ENCODE measurements around the gene NFAT5.
"Not testable (repeated sequence)": the region's sequence is repeated elsewhere in the genome, so short reads cannot be mapped to it uniquely, and the experiment has no call there.

NFAT5 gene

DNA sequence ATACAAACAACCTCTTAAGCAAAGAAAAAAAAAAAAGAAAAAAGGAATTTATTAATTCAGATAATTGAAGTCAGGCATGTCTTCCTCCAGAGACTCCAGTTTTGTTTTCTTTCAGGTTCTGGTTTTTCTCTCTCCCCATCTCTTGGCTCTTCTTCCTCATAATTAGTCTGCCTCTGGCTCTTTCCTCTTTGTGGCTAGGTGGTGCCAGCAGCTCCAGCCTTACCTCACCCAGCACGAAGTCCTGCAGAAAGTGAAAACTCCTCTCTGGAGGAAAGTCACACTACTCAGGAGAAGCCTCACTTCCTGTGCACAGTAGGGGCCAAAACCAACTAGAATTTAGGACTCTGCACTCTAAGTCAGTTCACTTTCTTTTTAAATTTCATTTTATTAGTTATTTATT, 10.3 kb upstream of the NFAT5 start:
- no peak for DNase-seq (ENCODE audit: low spot score)

DNA sequence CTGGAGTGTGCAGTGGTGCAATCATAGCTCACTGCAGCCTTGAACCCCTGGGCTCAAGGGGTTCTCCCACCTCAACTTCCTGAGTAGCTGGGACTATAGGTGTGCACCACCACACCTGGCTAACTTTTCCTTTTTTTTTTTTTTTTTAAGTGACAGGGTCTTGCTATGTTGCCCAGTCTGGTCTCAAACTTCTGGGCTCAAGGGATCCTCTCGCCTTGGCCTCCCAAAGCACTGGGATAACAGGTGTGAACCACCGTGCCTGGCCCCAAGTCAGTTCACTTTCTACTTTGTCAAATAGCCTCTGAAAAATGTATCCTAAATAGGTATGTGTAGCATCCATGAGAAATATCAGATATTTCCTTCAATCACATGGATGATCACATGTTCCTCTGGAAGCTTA, 9.9 kb upstream of the NFAT5 start:
- no peak for DNase-seq (ENCODE audit: low spot score)

DNA sequence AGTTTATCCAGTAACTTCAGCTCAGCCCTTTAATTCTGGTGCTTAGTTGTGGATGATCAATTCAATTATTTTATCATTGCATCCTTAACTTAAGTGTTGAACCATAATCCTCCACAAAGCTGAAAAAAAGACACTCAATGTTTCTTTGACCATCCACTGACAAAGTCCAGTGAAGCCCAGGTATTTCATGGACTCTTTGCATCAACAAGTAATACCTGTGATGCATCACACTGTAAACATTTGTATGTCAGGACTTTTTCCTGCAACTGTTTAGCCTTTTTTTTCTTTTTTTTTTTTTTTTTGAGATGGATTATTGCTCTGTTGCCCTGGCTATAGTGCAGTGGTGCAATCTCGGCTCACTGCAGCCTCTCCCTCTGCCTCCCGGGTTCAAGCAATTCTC, 6.6 kb upstream of the NFAT5 start:
- DNase-seq (ENCODE audit: low spot score): no peak

DNA sequence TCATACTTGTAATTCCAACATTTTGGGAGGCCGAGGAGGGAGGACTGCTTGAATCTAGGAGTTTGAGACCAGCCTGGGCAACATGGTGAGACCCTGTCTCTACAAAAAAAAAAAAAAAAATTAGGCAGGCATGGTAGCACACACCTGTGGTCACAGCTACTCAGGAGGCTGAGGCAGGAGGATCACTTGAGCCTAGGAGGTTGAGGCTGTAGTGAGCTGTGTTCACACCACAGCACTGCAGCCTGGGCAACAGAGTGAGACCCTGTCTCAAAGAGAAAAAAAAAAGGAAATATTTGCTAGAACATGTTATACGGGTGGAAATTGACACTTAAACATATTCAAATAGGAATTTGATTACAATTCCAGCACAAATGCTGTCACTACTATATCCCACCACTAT, 4.4 kb upstream of the NFAT5 start:
- DNase-seq (ENCODE audit: low spot score): not testable (repeated sequence)

DNA sequence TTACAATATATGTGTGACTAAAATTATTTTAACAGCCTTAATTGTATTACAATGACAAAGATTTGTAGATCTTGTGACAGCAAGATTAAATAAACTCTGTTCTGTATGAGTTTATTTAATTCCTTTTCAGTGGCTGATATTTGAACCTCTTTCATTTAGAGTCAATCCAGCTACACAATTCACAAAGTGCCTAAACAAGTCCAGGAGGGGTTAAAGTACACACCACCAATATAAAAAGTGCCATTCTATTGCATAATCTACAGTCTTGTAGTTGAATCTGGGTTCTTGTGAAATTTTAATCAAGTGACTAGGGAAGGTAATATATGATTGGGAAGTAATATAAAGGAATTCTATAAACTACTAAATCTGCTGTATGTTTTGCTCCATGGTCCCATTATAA, 3.9 kb upstream of the NFAT5 start:
- DNase-seq (ENCODE audit: low spot score): peak; percentile 41

- DNase-seq (ENCODE audit: low spot score): no peak
Observed at GRCh38 chr16:69562813-69563212, 3.0 kb upstream of the NFAT5 start.

DNA sequence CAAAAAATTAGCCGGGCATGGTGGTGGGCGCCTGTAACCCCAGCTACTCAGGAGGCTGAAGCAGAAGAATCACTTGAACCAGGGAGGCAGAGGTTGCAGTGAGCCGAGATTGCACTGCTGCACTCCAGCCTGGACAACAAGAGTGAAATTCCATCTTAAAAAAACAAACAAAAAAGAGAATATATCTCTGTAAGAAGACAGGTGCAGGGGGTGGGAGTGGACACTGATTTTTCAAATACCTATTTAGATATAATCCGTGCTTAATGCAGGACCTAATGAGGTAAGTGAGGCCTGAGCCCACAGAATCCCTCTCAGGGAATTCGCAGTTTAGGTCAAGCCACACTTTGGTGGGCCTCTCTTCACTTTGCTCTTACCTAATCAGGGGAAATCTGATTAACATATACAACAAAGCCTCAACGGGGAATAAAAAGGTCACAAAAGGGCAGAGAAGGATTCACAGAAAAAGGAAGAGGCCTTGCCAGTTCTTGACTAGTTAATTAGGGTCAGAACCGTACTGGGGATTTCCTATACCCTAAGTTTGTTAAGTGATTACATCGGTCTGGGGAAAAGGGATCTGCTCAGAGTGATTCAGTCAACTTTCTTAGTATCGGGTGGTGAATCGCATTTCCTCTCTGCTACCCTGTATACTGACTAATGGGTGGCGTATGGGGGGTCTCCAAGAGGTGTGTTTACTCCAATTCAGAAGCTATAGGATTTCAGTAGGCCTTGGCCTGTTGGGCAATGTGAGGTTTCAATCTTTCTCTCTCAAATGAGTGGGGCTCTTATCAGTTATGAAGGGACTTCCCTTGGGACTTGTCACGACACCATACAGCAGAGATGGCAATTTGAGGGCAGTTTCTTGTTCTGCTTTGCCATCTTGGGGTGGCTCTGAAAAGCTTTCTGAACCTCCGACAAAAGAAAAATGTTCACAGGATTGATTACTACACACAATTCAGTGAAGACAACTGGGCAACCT, 1.9 kb upstream of the NFAT5 start:
- peak; percentile 13 for DNase-seq (ENCODE audit: low spot score)

GRCh38 chr16:69564845-69565670, 708 bp upstream of the NFAT5 start:
- DNase-seq (ENCODE audit: low spot score): no peak

DNA sequence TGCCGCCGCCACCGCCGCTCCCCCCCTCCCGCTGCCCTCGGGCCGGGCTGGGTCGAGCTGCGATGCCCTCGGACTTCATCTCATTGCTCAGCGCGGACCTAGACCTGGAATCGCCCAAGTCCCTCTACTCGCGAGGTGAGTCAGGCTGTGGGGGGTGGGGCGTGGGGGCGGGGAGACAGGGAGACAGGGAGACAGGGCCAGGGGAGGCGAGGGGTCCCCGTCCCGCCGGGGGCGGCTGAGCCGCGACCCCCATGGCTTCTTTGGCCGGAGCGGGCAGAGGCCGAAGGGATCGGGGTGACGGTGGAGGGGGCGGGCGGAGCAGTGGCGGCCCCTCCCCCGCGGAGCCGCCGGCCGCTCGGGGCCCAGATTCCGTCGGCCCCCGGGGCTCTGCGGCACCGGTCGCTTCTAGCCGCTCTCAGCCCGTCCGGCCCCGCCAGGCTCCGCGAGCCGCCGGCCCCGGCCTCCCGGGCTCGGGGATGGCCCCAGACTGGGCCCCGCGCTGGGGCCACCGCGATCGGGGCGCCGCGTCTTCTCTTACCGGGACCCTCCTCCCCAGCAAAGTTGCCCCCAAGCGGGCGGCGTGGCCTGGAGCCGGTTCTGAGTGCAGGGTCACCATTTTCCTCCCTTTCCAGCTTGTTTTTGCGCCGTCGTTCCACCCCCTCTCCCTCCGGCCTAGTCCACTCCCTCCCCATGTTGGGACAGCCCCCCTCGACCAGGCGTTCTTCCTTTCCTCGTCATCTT, 644 bp downstream of the NFAT5 start:
- peak; percentile 29 for DNase-seq (ENCODE audit: low spot score)

DNA sequence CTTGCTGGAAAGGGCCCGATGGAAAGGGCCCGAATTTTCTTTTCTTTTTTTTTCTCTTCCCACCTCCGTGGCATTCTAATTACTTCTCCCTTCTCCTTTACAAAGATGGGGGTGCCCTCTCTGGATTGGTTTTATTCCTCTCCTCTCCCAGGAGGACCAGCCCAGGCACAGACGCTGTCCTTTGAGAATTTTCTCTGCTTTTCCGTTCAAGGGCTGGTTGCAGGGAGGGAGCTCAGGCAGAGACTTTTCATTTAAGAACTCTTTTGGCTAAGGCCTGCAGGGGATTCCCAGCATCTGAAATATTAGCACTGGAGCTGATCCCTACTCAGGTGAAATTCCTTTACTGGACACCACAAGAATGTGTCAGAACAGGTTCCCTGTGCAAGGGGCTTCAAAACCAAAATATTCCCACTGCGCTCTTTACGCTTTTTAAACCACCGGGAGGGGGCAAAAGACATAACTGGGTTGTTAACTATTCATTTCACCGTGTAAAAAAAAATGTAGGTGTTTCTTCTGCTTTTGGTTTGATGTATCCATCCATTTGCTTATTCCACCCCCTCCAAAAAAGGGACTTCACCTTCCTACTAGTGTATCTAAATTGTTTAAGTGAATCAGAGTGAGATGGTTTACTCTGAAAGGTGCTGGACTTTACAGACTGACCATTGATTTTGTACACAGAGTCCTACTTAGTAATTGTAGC, 1.4 kb downstream of the NFAT5 start:
- DNase-seq (ENCODE audit: low spot score): no peak

- no peak for DNase-seq (ENCODE audit: low spot score)
Observed at GRCh38 chr16:69568676-69569075, 2.9 kb downstream of the NFAT5 start.

GRCh38 chr16:69578771-69579170, 13.0 kb downstream of the NFAT5 start:
- not testable (repeated sequence) for DNase-seq (ENCODE audit: low spot score)

DNA sequence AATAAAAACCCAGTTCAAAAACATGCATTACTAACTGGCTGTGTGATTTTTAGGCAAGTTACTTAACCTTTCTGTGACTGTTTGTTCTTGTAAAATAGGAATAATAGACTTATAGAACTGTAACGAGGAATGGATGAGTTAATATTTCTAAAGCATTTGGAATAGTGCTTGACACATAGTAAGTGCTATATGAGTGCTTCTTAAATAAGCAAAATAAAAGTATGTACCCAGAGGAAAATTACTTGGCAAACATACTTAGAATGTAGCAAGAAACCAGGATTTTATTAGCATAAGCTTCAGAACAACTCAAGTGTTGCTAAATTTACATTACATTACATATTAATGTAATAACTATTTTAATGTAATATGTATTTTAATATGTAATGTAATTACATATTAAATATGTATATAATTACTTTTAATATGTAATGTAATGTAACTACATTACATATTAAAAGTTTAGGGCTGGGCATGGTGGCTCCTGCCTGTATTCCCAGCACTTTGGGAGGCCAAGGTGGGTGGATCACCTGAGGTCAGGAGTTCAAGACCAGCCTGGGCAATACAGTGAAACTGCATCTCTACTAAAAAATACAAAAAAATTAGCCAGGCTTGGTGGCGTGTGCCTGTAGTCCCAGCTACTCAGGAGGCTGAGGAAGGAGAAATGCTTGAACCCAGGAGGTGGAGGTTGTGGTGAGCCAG, 14.2 kb downstream of the NFAT5 start:
- no peak for DNase-seq (ENCODE audit: low spot score)

- DNase-seq (ENCODE audit: low spot score): no peak
Observed at GRCh38 chr16:69581297-69581696, 15.5 kb downstream of the NFAT5 start.

- not testable (repeated sequence) for DNase-seq (ENCODE audit: low spot score)
Observed at GRCh38 chr16:69584493-69584892, 18.7 kb downstream of the NFAT5 start.

DNA sequence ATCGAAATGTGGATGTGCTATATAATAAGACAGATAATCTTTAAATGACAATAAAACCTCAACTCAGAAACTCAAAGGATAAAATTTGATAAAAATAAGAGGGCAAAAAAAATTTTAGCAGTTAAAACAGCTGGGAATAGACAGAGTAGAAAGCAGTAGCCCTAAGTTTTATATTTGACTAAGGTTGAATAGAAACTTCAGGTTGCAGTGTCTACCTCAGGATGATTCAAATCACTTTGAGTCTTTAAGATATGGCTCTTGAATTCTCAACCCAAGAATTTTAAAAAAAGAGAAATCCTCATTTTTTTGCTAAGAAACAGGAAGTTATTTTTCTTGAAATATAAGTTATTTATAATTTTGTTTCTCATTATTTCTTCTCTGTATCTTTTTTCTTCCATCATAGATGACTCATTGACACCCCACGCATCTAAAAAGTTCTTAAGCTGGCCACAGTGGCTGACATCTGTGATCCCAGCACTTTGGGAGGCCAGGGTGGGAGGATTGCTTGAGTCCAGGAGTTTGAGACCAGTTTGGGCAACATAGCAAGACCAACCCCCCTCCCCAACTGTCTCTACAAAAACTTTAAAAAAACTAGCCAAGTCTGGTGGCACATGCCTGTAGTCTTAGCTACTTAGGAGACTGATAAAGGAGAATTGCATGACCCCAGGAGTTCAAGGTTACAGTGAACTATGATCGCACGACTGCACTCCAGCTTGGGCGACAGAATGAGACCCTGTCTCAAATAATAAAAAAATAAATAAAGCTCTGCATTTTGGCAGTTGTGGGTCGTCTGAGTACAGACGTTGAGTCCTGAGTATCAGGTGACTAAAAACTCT, 23.9 kb downstream of the NFAT5 start:
- no peak for DNase-seq (ENCODE audit: low spot score)

GRCh38 chr16:69590590-69590989, 24.8 kb downstream of the NFAT5 start:
- DNase-seq (ENCODE audit: low spot score): no peak

GRCh38 chr16:69593751-69594255, 28.0 kb downstream of the NFAT5 start:
- DNase-seq (ENCODE audit: low spot score): no peak

GRCh38 chr16:69595127-69596036, 29.6 kb downstream of the NFAT5 start:
- DNase-seq (ENCODE audit: low spot score): no peak

Data from LoVo (cell line).